GOT3 (cell line): ENCODE results near the gene ETS1.
"Not testable (repeated sequence)": the region's sequence is repeated elsewhere in the genome, so short reads cannot be mapped to it uniquely, and the experiment has no call there.

ENCODE experiments used
- DNase-seq: peaks from one replicate; lab custom pipeline; 2025; ENCODE audit warnings: mixed read lengths; lab: John Stamatoyannopoulos, UW

The ETS1 gene

GRCh38 chr11:128462922-128463321 lies 124.4 kb downstream of the ETS1 start:
- DNase-seq, result no peak

GRCh38 chr11:128462189-128462588 lies 125.2 kb downstream of the ETS1 start:
- no peak for DNase-seq

- DNase-seq, result no peak
Measured at GRCh38 chr11:128458321-128458720, 129.0 kb downstream of the ETS1 start.

- DNase-seq, result no peak
Measured at GRCh38 chr11:128457874-128458273, 129.5 kb downstream of the ETS1 start.

GRCh38 chr11:128456566-128457268 lies 130.6 kb downstream of the ETS1 start:
- no peak for DNase-seq

GRCh38 chr11:128455766-128456165 lies 131.6 kb downstream of the ETS1 start:
- no peak for DNase-seq

- DNase-seq, result peak; percentile 2
Measured at GRCh38 chr11:128453444-128454336, 133.7 kb downstream of the ETS1 start.

GRCh38 chr11:128451652-128452470 lies 135.5 kb downstream of the ETS1 start:
- no peak for DNase-seq

- DNase-seq, result no peak
Measured at GRCh38 chr11:128450882-128451651, 136.3 kb downstream of the ETS1 start.

GRCh38 chr11:128450425-128450824 lies 136.9 kb downstream of the ETS1 start:
- not testable (repeated sequence) for DNase-seq

- no peak for DNase-seq
Measured at GRCh38 chr11:128448981-128449713, 138.2 kb downstream of the ETS1 start.

GRCh38 chr11:128448200-128448886 lies 139.0 kb downstream of the ETS1 start:
- no peak for DNase-seq

- no peak for DNase-seq
Measured at GRCh38 chr11:128447233-128447632, 140.1 kb downstream of the ETS1 start.

GRCh38 chr11:128445921-128446320 lies 141.4 kb downstream of the ETS1 start:
- not testable (repeated sequence) for DNase-seq

GRCh38 chr11:128437136-128437535 lies 150.2 kb downstream of the ETS1 start:
- DNase-seq, result no peak

GRCh38 chr11:128434818-128435217 lies 152.5 kb downstream of the ETS1 start:
- no peak for DNase-seq

GRCh38 chr11:128434411-128434810 lies 152.9 kb downstream of the ETS1 start:
- DNase-seq, result no peak

GRCh38 chr11:128432926-128433325 lies 154.4 kb downstream of the ETS1 start:
- DNase-seq, result no peak

GRCh38 chr11:128431931-128432330 lies 155.4 kb downstream of the ETS1 start:
- no peak for DNase-seq

GRCh38 chr11:128428935-128429334 lies 158.4 kb downstream of the ETS1 start:
- no peak for DNase-seq
